H1 (cell line): ENCODE measurements around the gene CNIH3. TPM values are rescaled to one million over a fixed set of nuclear protein-coding genes. Genes with fewer than 3 reads are reported as not detected.

ENCODE experiments used
- CBX8 ChIP-seq: fragments of 300-800, 300-1000 bp; sonication (generic); IDR thresholded peaks from 2 replicates; pipeline ENCODE4 v1.7.1; 2016; ENCODE audit warnings: low read depth, low read length, borderline replicate concordance
- CEBPB ChIP-seq: IDR thresholded peaks from 2 replicates; pipeline ENCODE4 v1.6.1; 2012; ENCODE audit warnings: low read depth, low read length
- CTBP2 ChIP-seq: IDR thresholded peaks from 2 replicates; pipeline ENCODE4 v1.7.0; 2011; ENCODE audit warnings: borderline replicate concordance, mild to moderate bottlenecking, moderate library complexity, mixed read lengths, low read length; ENCODE audit not compliant: insufficient read depth, insufficient read length
- CTCF ChIP-seq, 3 experiments: IDR thresholded peaks; 1 replicate in 2 of 3; 2 replicates in 1 of 3; pipeline versions ENCODE4 v1.5.1 to v1.6.1; 2011; ENCODE audit warnings: low read length in 3 of 3, mild to moderate bottlenecking in 3 of 3, inconsistent platforms in 2 of 3, low read depth in 1 of 3, moderate library complexity in 1 of 3; ENCODE audit not compliant: insufficient read depth in 1 of 3; ENCODE audit errors: control extremely low read depth in 1 of 3
- EP300 ChIP-seq, 2 experiments: IDR thresholded peaks; 1 replicate in 1 of 2; 2 replicates in 1 of 2; pipeline ENCODE4 v1.6.1; 2011 to 2012; ENCODE audit warnings: low read depth in 2 of 2, low read length in 2 of 2, mild to moderate bottlenecking in 2 of 2, borderline replicate concordance in 1 of 2, inconsistent platforms in 1 of 2, moderate library complexity in 1 of 2
- FOSL1 ChIP-seq: IDR thresholded peaks from 2 replicates; pipeline ENCODE4 v1.6.1; 2011; ENCODE audit warnings: mild to moderate bottlenecking, low read depth, low read length, moderate library complexity; ENCODE audit not compliant: insufficient read depth
- MAX ChIP-seq: IDR thresholded peaks from 2 replicates; pipeline ENCODE4 v1.6.1; 2012; ENCODE audit warnings: inconsistent platforms
- POU5F1 ChIP-seq: IDR thresholded peaks from 2 replicates; pipeline ENCODE4 v1.6.1; 2011; ENCODE audit warnings: low read depth, mild to moderate bottlenecking, low read length, moderate library complexity
- polyA plus RNA-seq, 7 experiments: library from polyadenylated mRNA; depleted of rRNA in 3 of 7; stranded (reverse) in 5 of 7; unstranded in 2 of 7; fragments of >200 nt in 5 of 7; fragments of 200-250 nt in 2 of 7; gene quantifications; 1 replicate in 5 of 7; 2 replicates in 1 of 7; 4 replicates in 1 of 7; pipeline versions ENCODE4 v1.2.1 to v1.2.3, GENCODE V29; 2011 to 2013; ENCODE audit warnings: missing spikeins in 2 of 7, mixed read lengths in 2 of 7
- total RNA-seq: library from RNA; stranded (reverse); fragmentation: NEBNext Ultra II Directional; extraction: Animal tissue kit (Norgen Biotek cat#: 25700); gene quantifications from 2 replicates; pipeline ENCODE4 v1.2.1, GENCODE V29; 2021

The CNIH3 gene
- total and polyA plus RNA-seq, 2 of the 8 experiments (the other 6 are each of a cell fraction or from before 2014, with no cell fraction given): 3.7 to 5.6 TPM

- TF ChIP-seq EP300 (IDR thresholded peaks at IDR 0.05; ENCODE audit: borderline replicate concordance in 1 of 2, low read depth in 2 of 2, low read length in 2 of 2) (no peak), MAX (no peak), CTCF (IDR thresholded peaks at IDR 0.05; ENCODE audit: control extremely low read depth in 1 of 3, insufficient read depth in 1 of 3, low read depth in 1 of 3, low read length in 3 of 3) (no peak), FOSL1 (no peak), CTBP2 (no peak), POU5F1 (no peak), CBX8 (no peak), CEBPB (no peak)
Measured at GRCh38 chr1:224721000-224721399, 104.9 kb downstream of the CNIH3 start (continued).
